GM10248 (cell line): ENCODE results near the gene RNF130.
"Not testable (repeated sequence)": the region's sequence is repeated elsewhere in the genome, so short reads cannot be mapped to it uniquely, and the experiment has no call there.

Experiments
- CTCF ChIA-PET: fragments of 300-600 bp; sonication (Branson Sonifier 250); formaldehyde crosslinking; extraction: SDS; loops from one replicate; lab custom pipeline; 2021; ENCODE audit warnings: antibody characterized with exemption; lab: Yijun Ruan, JAX
- POLR2A ChIA-PET: fragments of 350-650 bp; sonication (Branson Sonifier 250); formaldehyde crosslinking; extraction: SDS; loops from one replicate; lab custom pipeline; 2020; ENCODE audit warnings: antibody characterized with exemption; lab: Yijun Ruan, JAX
- DNase-seq: peaks from one replicate; pipeline ENCODE4 v3.0.0; 2012; ENCODE audit errors: extremely low spot score
- TF ChIP-seq, protein P1 (sequence below): IDR thresholded peaks from 2 replicates; pipeline ENCODE4 v1.5.1; 2012; ENCODE audit warnings: mild to moderate bottlenecking, low read depth; ENCODE audit errors: extremely low read depth, missing control alignments, control extremely low read depth

The RNF130 gene

DNA sequence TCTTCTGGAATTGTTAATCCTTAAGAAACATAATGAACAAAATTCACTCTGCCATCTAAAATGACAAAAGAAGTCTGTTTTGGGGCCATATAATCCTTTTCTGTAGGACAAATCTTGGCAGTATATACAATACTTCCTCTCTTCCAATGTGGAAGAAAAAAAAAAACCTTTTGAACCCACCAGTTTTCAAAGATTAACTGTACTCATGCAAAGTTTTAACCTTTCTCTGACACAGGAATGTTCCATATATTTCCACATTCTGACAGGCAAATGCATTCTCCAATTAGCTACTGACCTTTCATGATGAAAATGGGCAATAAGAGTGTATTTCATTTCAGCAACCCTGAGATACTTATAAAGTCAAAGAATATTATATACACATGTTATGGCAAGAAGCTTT is 65.4 kb downstream of the RNF130 start:
- DNase-seq: no peak
- ChIA-PET POLR2A (no interaction called here), CTCF (no interaction called here)

DNA sequence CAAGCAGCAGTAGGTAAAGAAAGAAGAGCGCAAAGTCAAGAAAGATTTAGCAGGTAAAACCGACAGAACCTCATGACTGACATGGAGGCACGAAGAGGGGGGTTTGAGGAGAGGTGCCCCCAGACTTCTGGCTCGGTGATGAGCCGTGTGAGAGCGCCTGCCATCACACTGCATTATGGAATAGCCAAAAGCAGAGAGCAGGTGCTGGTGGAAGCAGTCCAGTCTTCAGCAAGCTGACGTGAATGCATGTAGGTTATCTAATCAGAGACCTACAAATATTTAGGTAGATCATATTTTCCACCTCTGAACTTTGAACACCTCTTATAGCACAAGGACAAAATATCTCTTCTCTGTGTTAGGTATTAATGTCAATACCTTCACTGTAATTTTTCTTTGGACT is 68.4 kb downstream of the RNF130 start:
- TF ChIP-seq, protein P1, sequence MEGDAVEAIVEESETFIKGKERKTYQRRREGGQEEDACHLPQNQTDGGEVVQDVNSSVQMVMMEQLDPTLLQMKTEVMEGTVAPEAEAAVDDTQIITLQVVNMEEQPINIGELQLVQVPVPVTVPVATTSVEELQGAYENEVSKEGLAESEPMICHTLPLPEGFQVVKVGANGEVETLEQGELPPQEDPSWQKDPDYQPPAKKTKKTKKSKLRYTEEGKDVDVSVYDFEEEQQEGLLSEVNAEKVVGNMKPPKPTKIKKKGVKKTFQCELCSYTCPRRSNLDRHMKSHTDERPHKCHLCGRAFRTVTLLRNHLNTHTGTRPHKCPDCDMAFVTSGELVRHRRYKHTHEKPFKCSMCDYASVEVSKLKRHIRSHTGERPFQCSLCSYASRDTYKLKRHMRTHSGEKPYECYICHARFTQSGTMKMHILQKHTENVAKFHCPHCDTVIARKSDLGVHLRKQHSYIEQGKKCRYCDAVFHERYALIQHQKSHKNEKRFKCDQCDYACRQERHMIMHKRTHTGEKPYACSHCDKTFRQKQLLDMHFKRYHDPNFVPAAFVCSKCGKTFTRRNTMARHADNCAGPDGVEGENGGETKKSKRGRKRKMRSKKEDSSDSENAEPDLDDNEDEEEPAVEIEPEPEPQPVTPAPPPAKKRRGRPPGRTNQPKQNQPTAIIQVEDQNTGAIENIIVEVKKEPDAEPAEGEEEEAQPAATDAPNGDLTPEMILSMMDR: no peak
- ChIA-PET CTCF (interaction anchor here (1.7 kb wide), 1 partner anchor 9 kb away, joined by 5 read pairs; no protein-coding TSS in a partner anchor), POLR2A (no interaction called here)
- no peak for DNase-seq

More for the DNA sequence above, 65.4 kb downstream of the RNF130 start:
- TF ChIP-seq, protein P1: no peak

DNA sequence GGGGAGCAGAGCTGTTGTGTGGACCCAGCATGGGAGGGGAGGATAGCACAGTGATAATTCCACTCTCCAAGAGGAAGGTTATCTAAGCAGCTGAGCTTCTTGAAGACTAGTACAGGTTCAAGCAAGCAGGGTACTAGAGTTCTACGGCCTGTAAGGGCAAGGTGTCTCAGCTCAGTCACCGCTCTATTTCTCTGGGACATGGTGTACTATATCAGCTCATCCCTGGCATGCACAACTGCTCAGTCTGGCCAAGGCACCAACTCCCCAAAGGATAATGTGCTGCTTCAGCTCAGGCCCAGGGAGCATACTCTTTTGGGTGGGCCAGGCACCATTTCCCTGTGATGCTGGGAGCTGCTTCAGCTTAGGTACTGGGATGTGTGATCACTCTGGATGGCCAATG is 69.8 kb downstream of the RNF130 start:
- TF ChIP-seq, protein P1: no peak
- no peak for DNase-seq
- POLR2A ChIA-PET: no interaction called here
- CTCF ChIA-PET: interaction anchor here (1.7 kb wide), 1 partner anchor 10 kb away, joined by 5 read pairs; no protein-coding TSS in a partner anchor

DNA sequence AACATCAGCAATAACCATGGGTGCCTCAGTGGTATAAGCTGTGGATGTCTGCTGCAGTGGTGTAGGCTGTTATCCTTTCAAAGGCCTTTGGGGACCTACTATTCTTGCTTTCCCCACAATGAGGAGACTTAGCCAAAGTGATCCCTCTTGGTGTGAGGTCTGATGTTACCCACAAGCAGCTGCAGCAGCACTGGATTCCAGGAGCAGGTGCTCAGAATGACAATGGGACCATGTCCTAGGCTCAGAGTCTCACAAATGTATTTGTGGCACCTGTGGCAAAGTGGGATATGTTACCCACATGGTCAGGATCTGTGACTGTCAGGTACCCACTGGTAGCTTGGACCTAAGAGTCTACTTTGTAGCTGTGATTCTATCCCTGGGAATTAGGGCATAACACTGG is 70.4 kb downstream of the RNF130 start:
- POLR2A ChIA-PET: no interaction called here
- TF ChIP-seq, protein P1: no peak
- CTCF ChIA-PET: interaction anchor here (1.7 kb wide), 1 partner anchor 11 kb away, joined by 5 read pairs; no protein-coding TSS in a partner anchor
- DNase-seq: no peak

DNA sequence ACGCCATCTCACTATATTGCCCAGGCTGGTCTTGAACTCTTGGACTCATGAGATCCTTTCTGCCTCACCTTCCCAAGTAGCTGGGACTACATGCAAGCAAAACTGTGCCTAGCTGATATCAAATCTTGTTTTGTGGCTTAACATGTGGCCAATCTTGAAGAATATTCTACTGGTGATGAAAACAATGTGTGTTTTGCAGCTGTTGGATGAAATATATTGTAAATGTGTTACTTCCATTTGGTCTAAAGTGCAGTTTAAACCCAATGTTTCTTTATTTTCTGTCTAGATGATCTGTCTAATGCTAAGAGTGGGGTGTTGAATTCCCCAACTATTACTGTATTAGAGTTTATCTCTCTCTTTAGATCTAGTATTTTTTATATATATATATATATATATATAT is 73.1 kb downstream of the RNF130 start:
- POLR2A ChIA-PET: no interaction called here
- TF ChIP-seq, protein P1: no peak

DNA sequence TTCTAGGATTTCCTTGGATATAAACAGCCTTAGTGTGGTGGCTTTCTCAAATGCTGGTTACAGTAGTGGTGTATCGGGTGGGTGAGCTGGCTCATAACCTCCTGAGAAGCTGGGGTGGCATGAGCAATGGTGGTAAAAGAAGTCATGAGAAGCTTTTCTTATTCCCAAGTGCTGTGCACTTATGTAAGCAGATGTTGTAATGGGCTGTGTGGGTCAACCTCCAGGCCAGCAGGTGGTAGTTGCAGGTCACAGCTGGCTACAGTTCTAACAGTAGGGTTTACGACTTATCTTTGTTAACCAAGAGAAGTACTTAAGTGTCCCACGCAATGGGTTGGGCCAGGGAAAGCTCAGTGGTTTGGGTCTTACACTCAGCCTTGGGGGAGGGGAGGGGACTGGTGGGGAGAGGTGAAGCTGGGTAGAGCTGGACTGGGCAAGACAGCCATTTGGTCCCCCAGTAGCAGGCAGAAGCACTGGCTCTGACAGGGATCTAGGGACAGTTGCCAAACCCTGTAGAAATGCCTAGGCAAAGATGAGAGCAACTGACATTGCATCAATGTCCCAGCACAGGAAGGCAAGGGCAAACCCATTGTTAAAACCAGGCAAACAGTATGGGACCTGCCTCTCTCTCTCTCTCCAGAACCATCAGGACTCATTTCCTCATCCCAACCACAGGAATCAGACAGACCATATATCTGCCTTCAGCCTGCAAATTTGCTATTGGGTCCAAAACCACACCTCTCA is 76.8 kb downstream of the RNF130 start:
- DNase-seq: no peak
- POLR2A ChIA-PET: no interaction called here
- CTCF ChIA-PET: no interaction called here

More for the DNA sequence above, 73.1 kb downstream of the RNF130 start:
- DNase-seq: no peak
- CTCF ChIA-PET: no interaction called here

DNA sequence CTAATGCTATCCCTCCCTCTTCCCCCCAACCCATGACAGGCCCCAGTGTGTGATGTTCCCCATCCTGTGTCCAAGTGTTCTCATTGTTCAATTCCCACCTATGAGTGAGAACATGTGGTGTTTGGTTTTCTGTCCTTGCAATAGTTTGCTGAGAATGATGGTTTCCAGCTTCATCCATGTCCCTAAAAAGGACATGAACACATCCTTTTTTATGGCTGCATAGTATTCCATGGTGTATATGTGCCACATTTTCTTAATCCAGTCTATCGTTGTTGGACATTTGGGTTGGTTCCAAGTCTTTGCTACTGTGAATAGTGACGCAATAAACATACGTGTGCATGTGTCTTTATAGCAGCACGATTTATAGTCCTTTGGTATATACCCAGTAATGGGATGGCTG is 78.7 kb downstream of the RNF130 start:
- CTCF ChIA-PET, DNase-seq, POLR2A ChIA-PET: not testable (repeated sequence)

More for the DNA sequence above, 76.8 kb downstream of the RNF130 start:
- TF ChIP-seq, protein P1: no peak
